Tibial nerve (tissue), 4 donors: ENCODE measurements around the gene LRIT3. TPM values are rescaled to one million over a fixed set of nuclear protein-coding genes. Genes with fewer than 3 reads are reported as not detected.
"Not testable (repeated sequence)": the region's sequence is repeated elsewhere in the genome, so short reads cannot be mapped to it uniquely, and the experiment has no call there.

Source experiments
- DNase-seq, 2 donors: peaks; one replicate each; pipeline ENCODE4 v3.0.0-alpha.2; 2019; ENCODE audit warnings: low spot score in 2 of 2
- H3K27ac ChIP-seq, 4 donors: fragments of 200-600 bp; sonication (generic) in 3 of 4; one replicate each; pipeline ENCODE4 v1.5.1; 2017 to 2019; ENCODE audit warnings: mild to moderate bottlenecking in 1 of 4
- H3K27me3 ChIP-seq, 2 donors: fragments of 200-600 bp; sonication (generic) in 1 of 2; one replicate each; pipeline versions ENCODE4 v1.5.1 to v1.6.0; 2017 to 2019
- H3K36me3 ChIP-seq, 3 donors: fragments of 200-600 bp; sonication (generic); one replicate each; pipeline ENCODE4 v1.5.1; 2018 to 2019
- H3K4me1 ChIP-seq, 4 donors: fragments of 200-600 bp; sonication (generic) in 3 of 4; one replicate each; pipeline ENCODE4 v1.5.1; 2017 to 2019
- H3K4me3 ChIP-seq, 4 donors: fragments of 200-600 bp; sonication (generic) in 3 of 4; one replicate each; pipeline ENCODE4 v1.5.1; 2017 to 2019; ENCODE audit warnings: mild to moderate bottlenecking in 1 of 4, moderate library complexity in 1 of 4
- H3K9me3 ChIP-seq, 4 donors: fragments of 200-600 bp; sonication (generic) in 3 of 4; one replicate each; pipeline ENCODE4 v1.5.1; 2017 to 2019
- CTCF ChIP-seq, 5 experiments: fragments of 200-600 bp in 3 of 5; fragments of 450-650 bp in 2 of 5; sonication (generic) in 3 of 5; IDR thresholded peaks; one replicate each; pipeline ENCODE4 v1.5.1; 2016 to 2019; ENCODE audit warnings: antibody characterized with exemption in 5 of 5, mild to moderate bottlenecking in 3 of 5, moderate library complexity in 2 of 5
- EP300 ChIP-seq, 2 donors: sonication (generic); formaldehyde crosslinking; IDR thresholded peaks; one replicate each; pipeline ENCODE4 v1.6.1; 2017; ENCODE audit warnings: antibody characterized with exemption in 2 of 2, mild to moderate bottlenecking in 1 of 2
- POLR2A ChIP-seq, 2 donors: fragments of 450-650 bp; IDR thresholded peaks; one replicate each; pipeline ENCODE4 v1.6.1; 2017; ENCODE audit warnings: antibody characterized with exemption in 2 of 2, mild to moderate bottlenecking in 2 of 2, moderate library complexity in 2 of 2
- WGBS, 2 donors: methylation state at CpG; one replicate each; pipeline ENCODE4 v1.1.5; 2018; 5-methylcytosine and 5-hydroxymethylcytosine counted together
- total RNA-seq, 4 donors: library from RNA; depleted of rRNA; stranded (reverse); fragments of >200 nt; gene quantifications; one replicate each; pipeline ENCODE4 v1.1.0, GENCODE V29; 2016

Gene LRIT3
- total RNA-seq, 4 donors from 2014 or later: 0.21 to 0.60 (median 0.51) TPM

- H3K36me3 ChIP-seq: peaks cover 0 to 16% (median 0%) of the 10 kb centered on the region in 3 donors
- H3K27ac ChIP-seq: no peak overlapping the region
- WGBS, 2 donors: 81 to 100% methylated on average over 1 of the region's 1 CpG
- no peak for DNase-seq
- H3K4me1 ChIP-seq: no peaks in the 10 kb centered on the region
- no peak overlapping the region for H3K4me3 ChIP-seq
- no peaks in the 10 kb centered on the region for H3K27me3 ChIP-seq
- peaks cover 0 to 16% (median 0%) of the 10 kb centered on the region in 4 donors for H3K9me3 ChIP-seq
- TF ChIP-seq CTCF (IDR thresholded peaks at IDR 0.05) (no peak), POLR2A (IDR thresholded peaks at IDR 0.05) (no peak), EP300 (IDR thresholded peaks at IDR 0.05) (no peak)
Measured at GRCh38 chr4:109875106-109875505, 27.2 kb downstream of the LRIT3 start.

- WGBS, 2 donors: 60 to 100% methylated on average over 1 to 2 of the region's 2 CpGs
- H3K27me3 ChIP-seq, H3K4me1 ChIP-seq, H3K27ac ChIP-seq, H3K4me3 ChIP-seq, DNase-seq: not testable (repeated sequence)
- H3K9me3 ChIP-seq: peaks cover 0 to 16% (median 0%) of the 10 kb centered on the region in 4 donors
- peaks cover 0 to 11% (median 0%) of the 10 kb centered on the region in 3 donors for H3K36me3 ChIP-seq
Measured at GRCh38 chr4:109875553-109875952, 27.6 kb downstream of the LRIT3 start.

GRCh38 chr4:109876634-109877265 lies 28.8 kb downstream of the LRIT3 start:
- no peak for TF ChIP-seq CTCF (IDR thresholded peaks at IDR 0.05)
- TF ChIP-seq EP300 (IDR thresholded peaks at IDR 0.05): no peak
- TF ChIP-seq POLR2A (IDR thresholded peaks at IDR 0.05): no peak
- peaks cover 0 to 16% (median 0%) of the 10 kb centered on the region in 4 donors for H3K9me3 ChIP-seq
- H3K27me3 ChIP-seq: no peaks in the 10 kb centered on the region
- H3K27ac ChIP-seq: no peak overlapping the region
- H3K36me3 ChIP-seq: peaks cover 0 to 10% (median 0%) of the 10 kb centered on the region in 3 donors
- 87 to 91% methylated on average over 2 of the region's 2 CpGs for WGBS, 2 donors
- no peak overlapping the region for H3K4me3 ChIP-seq
- DNase-seq: no peak
- H3K4me1 ChIP-seq: no peaks in the 10 kb centered on the region

- Histone ChIP-seq H3K9me3 (peaks cover 0 to 16% (median 0%) of the 10 kb centered on the region in 4 donors), H3K36me3 (peaks cover 0 to 10% (median 0%) of the 10 kb centered on the region in 3 donors), H3K4me3 (no peak overlapping the region), H3K4me1 (no peaks in the 10 kb centered on the region), H3K27ac (no peak overlapping the region), H3K27me3 (no peaks in the 10 kb centered on the region)
- no peak for DNase-seq
- WGBS, 2 donors: 72 to 77% methylated on average over 3 of the region's 3 CpGs
- no peak for TF ChIP-seq EP300 (IDR thresholded peaks at IDR 0.05)
- no peak for TF ChIP-seq POLR2A (IDR thresholded peaks at IDR 0.05)
- no peak for TF ChIP-seq CTCF (IDR thresholded peaks at IDR 0.05)
Measured at GRCh38 chr4:109877400-109877799, 29.5 kb downstream of the LRIT3 start.

GRCh38 chr4:109878355-109878754 lies 30.4 kb downstream of the LRIT3 start:
- H3K4me3 ChIP-seq: no peak overlapping the region
- WGBS, 2 donors: 72 to 84% methylated on average over 2 of the region's 2 CpGs

More at GRCh38 chr4:109878355-109878754, 30.4 kb downstream of the LRIT3 start:
- H3K9me3 ChIP-seq: peaks cover 0 to 9% (median 0%) of the 10 kb centered on the region in 4 donors
- no peaks in the 10 kb centered on the region for H3K27me3 ChIP-seq
- no peaks in the 10 kb centered on the region for H3K36me3 ChIP-seq
- no peak for DNase-seq
- H3K4me1 ChIP-seq: no peaks in the 10 kb centered on the region
- TF ChIP-seq CTCF (IDR thresholded peaks at IDR 0.05) (no peak), POLR2A (IDR thresholded peaks at IDR 0.05) (no peak), EP300 (IDR thresholded peaks at IDR 0.05) (no peak)
- no peak overlapping the region for H3K27ac ChIP-seq
